Activated CD8-positive, alpha-beta T cell treated with anti-CD3 and anti-CD28 coated beads, Interleukin-2, amount 10 ng/mL, durations not matched to agents 7 days and 5 days (primary cell): ENCODE measurements around the gene HOOK2. TPM values are rescaled to one million over a fixed set of nuclear protein-coding genes. Genes with fewer than 3 reads are reported as not detected.
A peak's percentile ranks its signal among the peaks of the same experiment; 100 is the strongest.
"Not testable (repeated sequence)": the region's sequence is repeated elsewhere in the genome, so short reads cannot be mapped to it uniquely, and the experiment has no call there.

Experiments
- ATAC-seq: fragments of 150-1000 bp; cut with Tn5 transposase; one replicate; pipeline ENCODE4 v1.10.0; 2021; ENCODE audit warnings: moderate library complexity
- CTCF ChIA-PET: fragments of 350-600 bp; sonication (Branson Sonifier 250); formaldehyde crosslinking; loops from one replicate; lab custom pipeline; 2021; ENCODE audit warnings: antibody characterized with exemption; lab: Charles Lee
- POLR2A ChIA-PET: fragments of 350-600 bp; sonication (Branson Sonifier 250); formaldehyde crosslinking; loops from one replicate; lab custom pipeline; 2021; ENCODE audit warnings: antibody characterized with exemption; lab: Charles Lee
- DNase-seq: peaks from one replicate; pipeline ENCODE4 v3.0.0-alpha.2; 2020
- H3K27ac Mint-ChIP-seq: one replicate; pipeline ENCODE4 v1.8.0; 2021; ENCODE audit warnings: mild to moderate bottlenecking, mixed read lengths
- H3K27me3 Mint-ChIP-seq: one replicate; pipeline ENCODE4 v1.8.0; 2021; ENCODE audit warnings: low read depth, mixed read lengths
- H3K36me3 Mint-ChIP-seq: one replicate; pipeline ENCODE4 v1.8.0; 2021; ENCODE audit warnings: low read depth, mixed read lengths
- H3K4me1 Mint-ChIP-seq: one replicate; pipeline ENCODE4 v1.8.0; 2021; ENCODE audit warnings: low read depth, mixed read lengths
- H3K4me3 Mint-ChIP-seq: one replicate; pipeline ENCODE4 v1.8.0; 2021; ENCODE audit warnings: mild to moderate bottlenecking, mixed read lengths
- H3K9me3 Mint-ChIP-seq: one replicate; pipeline ENCODE4 v1.8.0; 2022; ENCODE audit warnings: mixed read lengths; ENCODE audit not compliant: insufficient read depth
- microRNA-seq: library from miRNA; unstranded; fragments of <30 nt; microRNA quantifications from one replicate; pipeline ENCODE4 v1.2.0, GENCODE V29; 2022
- total RNA-seq, 2 experiments: library from RNA; stranded (reverse); gene quantifications; one replicate each; pipeline ENCODE4 v1.2.3, GENCODE V29; 2021

HOOK2 gene
- total RNA-seq, 2 experiments from 2014 or later: 14.4 to 16.9 TPM

GRCh38 chr19:12720851-12721655 lies 54.3 kb downstream of the HOOK2 start:
- ATAC-seq (no peak), DNase-seq (peak; percentile 54)
- Mint-ChIP-seq H3K36me3 (peaks cover 38% of the 10 kb centered on the region), H3K4me1 (peaks cover 30% of the 10 kb centered on the region), H3K27ac (peak overlapping the region; percentile 94), H3K27me3 (no peaks in the 10 kb centered on the region), H3K4me3 (peak overlapping the region; percentile 96), H3K9me3 (no peaks in the 10 kb centered on the region)
- ChIA-PET POLR2A (interaction anchor here (0.9 to 5.6 kb wide), 6 partner anchors 14 to 80 kb away, joined by 3 to 109 read pairs (median 6); partner anchors contain the start of genes DHPS, FBXW9, GET3 and JUNB), CTCF (interaction anchor here (0.9 to 9.2 kb wide), 11 partner anchors 13 to 126 kb away, joined by 3 to 85 read pairs (median 9); partner anchors contain the start of genes GET3, JUNB and TRIR)

DNA sequence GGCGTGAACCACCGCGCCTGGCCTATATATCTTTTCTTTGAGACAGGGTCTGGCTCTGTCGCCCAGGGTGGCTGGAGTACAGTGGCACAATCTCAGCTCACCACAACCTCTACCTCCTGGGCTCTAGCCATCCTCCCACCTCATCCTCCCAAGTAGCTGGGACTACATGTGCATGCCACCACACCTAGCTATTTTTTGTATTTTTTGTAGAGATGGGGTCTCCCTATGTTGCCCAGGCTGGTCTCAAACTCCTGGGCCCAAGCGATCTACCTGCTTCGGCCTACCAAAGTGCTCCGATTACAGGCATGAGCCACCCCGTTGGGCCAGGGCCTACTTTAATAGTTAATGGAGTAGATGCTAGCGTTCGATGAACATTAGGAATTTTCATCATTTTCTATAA lies 55.1 kb downstream of the HOOK2 start:
- no peak for ATAC-seq

GRCh38 chr19:12715929-12716328 lies 59.4 kb downstream of the HOOK2 start:
- Mint-ChIP-seq H3K27ac (peak overlapping the region; percentile 16), H3K9me3 (no peaks in the 10 kb centered on the region), H3K4me1 (peaks cover 17% of the 10 kb centered on the region), H3K36me3 (peaks cover 52% of the 10 kb centered on the region), H3K27me3 (no peaks in the 10 kb centered on the region), H3K4me3 (no peak overlapping the region)
- ATAC-seq: no peak
- ChIA-PET POLR2A (interaction anchor here (0.6 kb wide), 1 partner anchor 131 kb away, joined by 3 read pairs; no protein-coding TSS in a partner anchor), CTCF (interaction anchor here (1.3 to 6.6 kb wide), 4 partner anchors 19 to 50 kb away, joined by 4 to 81 read pairs (median 6); partner anchors contain the start of gene FBXW9)
- DNase-seq: no peak

More for the DNA sequence above, 55.1 kb downstream of the HOOK2 start:
- POLR2A ChIA-PET: interaction anchor here (0.9 to 5.6 kb wide), 3 partner anchors 14 to 81 kb away, joined by 3 to 109 read pairs (median 4); partner anchors contain the start of genes DHPS, GET3 and TRIR
- Mint-ChIP-seq H3K36me3 (peaks cover 42% of the 10 kb centered on the region), H3K4me1 (peaks cover 30% of the 10 kb centered on the region), H3K9me3 (no peaks in the 10 kb centered on the region), H3K4me3 (peak overlapping the region; percentile 88), H3K27me3 (no peaks in the 10 kb centered on the region), H3K27ac (peak overlapping the region; percentile 94)
- DNase-seq: no peak
- CTCF ChIA-PET: interaction anchor here (0.9 to 9.2 kb wide), 7 partner anchors 13 to 127 kb away, joined by 3 to 85 read pairs (median 4); partner anchors contain the start of genes GET3 and TRIR

GRCh38 chr19:12715102-12715501 lies 60.2 kb downstream of the HOOK2 start:
- ATAC-seq: no peak
- ChIA-PET POLR2A (no interaction called here), CTCF (interaction anchor here (1.0 to 6.6 kb wide), 3 partner anchors 45 to 133 kb away, joined by 3 to 81 read pairs (median 3); no protein-coding TSS in a partner anchor)
- Mint-ChIP-seq H3K4me3 (no peak overlapping the region), H3K4me1 (peaks cover 11% of the 10 kb centered on the region), H3K27ac (no peak overlapping the region), H3K27me3 (no peaks in the 10 kb centered on the region), H3K9me3 (no peaks in the 10 kb centered on the region), H3K36me3 (peaks cover 55% of the 10 kb centered on the region)
- no peak for DNase-seq

GRCh38 chr19:12713304-12713703 lies 62.0 kb downstream of the HOOK2 start:
- H3K4me1 Mint-ChIP-seq, H3K4me3 Mint-ChIP-seq, H3K9me3 Mint-ChIP-seq, ATAC-seq, H3K27ac Mint-ChIP-seq, POLR2A ChIA-PET, DNase-seq, H3K27me3 Mint-ChIP-seq: not testable (repeated sequence)
- H3K36me3 Mint-ChIP-seq: peaks cover 50% of the 10 kb centered on the region
- CTCF ChIA-PET: interaction anchor here (6.6 kb wide), 1 partner anchor 46 kb away, joined by 81 read pairs; no protein-coding TSS in a partner anchor

Small RNA genes lying within 50 kb of the gene (microRNA-seq; reads per million reads assigned to microRNA genes)
- not detected for gene MIR5684

Other genes starting within 250 kb of the HOOK2 start
- 10 to 100 TPM; 10.3 to 10.5 TPM for gene ZNF564, start 224.1 kb downstream of the HOOK2 start, total RNA-seq
- 10 to 100 TPM; 16.2 to 16.5 TPM for gene ZNF490, start 164.7 kb downstream of the HOOK2 start, total RNA-seq
- 10 to 100 TPM; 26.6 to 29.4 TPM for gene ZNF791, start 164.6 kb downstream of the HOOK2 start, total RNA-seq
- gene MAN2B1, start 108.8 kb downstream of the HOOK2 start, total RNA-seq: 100 to 1,000 TPM in 1 of 2 experiments, 10 to 100 TPM in 1; 95.5 to 102 TPM
- 10 to 100 TPM; 16.4 to 19.4 TPM for gene WDR83, start 108.7 kb downstream of the HOOK2 start, total RNA-seq
- 100 to 1,000 TPM; 109 to 121 TPM for gene DHPS, start 93.7 kb downstream of the HOOK2 start, total RNA-seq
- not detected for gene GNG14, start 87.6 kb downstream of the HOOK2 start, total RNA-seq
- 1 to 10 TPM; 6.0 to 6.1 TPM for gene FBXW9, start 78.9 kb downstream of the HOOK2 start, total RNA-seq
- 10 to 100 TPM; 84.3 to 93.1 TPM for gene TNPO2, start 51.6 kb downstream of the HOOK2 start, total RNA-seq
- gene TRIR, start 40.9 kb downstream of the HOOK2 start, total RNA-seq: 100 to 1,000 TPM; 206 to 228 TPM
- gene GET3, start 38.1 kb downstream of the HOOK2 start, total RNA-seq: 10 to 100 TPM; 66.8 to 71.5 TPM
- not detected for gene BEST2, start 23.8 kb downstream of the HOOK2 start, total RNA-seq
- gene JUNB, start 15.9 kb upstream of the HOOK2 start, total RNA-seq: 10 to 100 TPM; 90.4 to 92.9 TPM
- 100 to 1,000 TPM; 250 to 267 TPM for gene PRDX2, start 26.2 kb upstream of the HOOK2 start, total RNA-seq
- 10 to 100 TPM; 17.7 to 30.9 TPM for gene THSD8, start 26.5 kb upstream of the HOOK2 start, total RNA-seq
- gene RNASEH2A, start 31.0 kb upstream of the HOOK2 start, total RNA-seq: 10 to 100 TPM; 49.2 to 64.0 TPM
- gene RTBDN, start 59.0 kb upstream of the HOOK2 start, total RNA-seq: not detected
- 1 to 10 TPM in 1 of 2 experiments, under 1 TPM in 1; 0.89 to 1.3 TPM for gene MAST1, start 63.0 kb upstream of the HOOK2 start, total RNA-seq
- gene DNASE2, start 105.9 kb upstream of the HOOK2 start, total RNA-seq: 10 to 100 TPM; 26.1 to 27.4 TPM
- gene KLF1, start 111.6 kb upstream of the HOOK2 start, total RNA-seq: under 1 TPM in 1 of 2 experiments, not detected in 1; 0.21 TPM
- gene GCDH, start 115.6 kb upstream of the HOOK2 start, total RNA-seq: 10 to 100 TPM; 39.5 to 42.5 TPM
- gene SYCE2, start 143.7 kb upstream of the HOOK2 start, total RNA-seq: 1 to 10 TPM; 3.4 to 3.9 TPM
- 100 to 1,000 TPM in 1 of 2 experiments, 10 to 100 TPM in 1; 98.8 to 106 TPM for gene FARSA, start 158.2 kb upstream of the HOOK2 start, total RNA-seq
- gene CALR, start 163.1 kb upstream of the HOOK2 start, total RNA-seq: 100 to 1,000 TPM; 875 to 886 TPM
- gene RAD23A, start 170.3 kb upstream of the HOOK2 start, total RNA-seq: 100 to 1,000 TPM; 138 to 140 TPM
- gene GADD45GIP1, start 181.7 kb upstream of the HOOK2 start, total RNA-seq: 10 to 100 TPM; 23.4 to 25.4 TPM
- gene DAND5, start 194.0 kb upstream of the HOOK2 start, total RNA-seq: under 1 TPM; 0.21 to 0.34 TPM
- 1 to 10 TPM in 1 of 2 experiments, under 1 TPM in 1; 0.40 to 1.4 TPM for gene NFIX, start 219.9 kb upstream of the HOOK2 start, total RNA-seq